PFSK-1 (cell line): ENCODE measurements around the gene GRM1.

ENCODE experiments used
- POLR2AphosphoS5 ChIP-seq: IDR thresholded peaks from 2 replicates; pipeline ENCODE4 v1.6.1; 2012; ENCODE audit warnings: low read depth, mild to moderate bottlenecking, control low read depth, low read length, moderate library complexity
- SIN3A ChIP-seq: IDR thresholded peaks from 2 replicates; pipeline ENCODE4 v1.6.1; 2012; ENCODE audit warnings: mild to moderate bottlenecking, low read length, moderate library complexity, borderline replicate concordance; ENCODE audit not compliant: insufficient read depth

- TF ChIP-seq SIN3A (no peak), POLR2AphosphoS5 (no peak)
Observed at GRCh38 chr6:146047371-146047770, 18.5 kb downstream of the GRM1 start.
